NCI-H748 (cell line): ENCODE measurements around the gene C16orf89.
"Not testable (repeated sequence)": the region's sequence is repeated elsewhere in the genome, so short reads cannot be mapped to it uniquely, and the experiment has no call there.

ENCODE experiments used
- DNase-seq: peaks from one replicate; lab custom pipeline; 2025; ENCODE audit not compliant: unreplicated experiment; lab: John Stamatoyannopoulos, UW

C16orf89 gene

GRCh38 chr16:5065813-5066212 lies at the start of gene C16orf89:
C16orf89 (minus strand) TSS chr16:5065956; CDS start chr16:5065908, 48 bp downstream.
- DNase-seq: no peak

GRCh38 chr16:5110933-5111332 lies 45.2 kb upstream of the C16orf89 start:
- not testable (repeated sequence) for DNase-seq

- no peak for DNase-seq
Observed at GRCh38 chr16:5108505-5109158, 42.9 kb upstream of the C16orf89 start.

GRCh38 chr16:5105039-5105438 lies 39.3 kb upstream of the C16orf89 start:
- not testable (repeated sequence) for DNase-seq

- not testable (repeated sequence) for DNase-seq
Observed at GRCh38 chr16:5103296-5104032, 37.7 kb upstream of the C16orf89 start.

- not testable (repeated sequence) for DNase-seq
Observed at GRCh38 chr16:5099174-5099573, 33.4 kb upstream of the C16orf89 start.

GRCh38 chr16:5098221-5099159 lies 32.7 kb upstream of the C16orf89 start:
- peak; percentile 58 for DNase-seq

- DNase-seq: peak; percentile 96
Observed at GRCh38 chr16:5097470-5098220, 31.9 kb upstream of the C16orf89 start, which contains the start of gene EEF2KMT. EEF2KMT (minus strand) TSS chr16:5097795; CDS start chr16:5097739, 56 bp downstream.

- DNase-seq: peak; percentile 21
Observed at GRCh38 chr16:5097061-5097469, 31.3 kb upstream of the C16orf89 start.

GRCh38 chr16:5096437-5097060 lies 30.8 kb upstream of the C16orf89 start:
- not testable (repeated sequence) for DNase-seq

- DNase-seq: not testable (repeated sequence)
Observed at GRCh38 chr16:5095145-5095830, 29.5 kb upstream of the C16orf89 start.

GRCh38 chr16:5093746-5094145 lies 28.0 kb upstream of the C16orf89 start:
- not testable (repeated sequence) for DNase-seq

GRCh38 chr16:5093081-5093480 lies 27.3 kb upstream of the C16orf89 start:
- not testable (repeated sequence) for DNase-seq

GRCh38 chr16:5090592-5090991 lies 24.8 kb upstream of the C16orf89 start:
- not testable (repeated sequence) for DNase-seq

- DNase-seq: not testable (repeated sequence)
Observed at GRCh38 chr16:5089911-5090555, 24.3 kb upstream of the C16orf89 start.

GRCh38 chr16:5088936-5089335 lies 23.2 kb upstream of the C16orf89 start:
- DNase-seq: not testable (repeated sequence)

- not testable (repeated sequence) for DNase-seq
Observed at GRCh38 chr16:5088086-5088790, 22.5 kb upstream of the C16orf89 start.

- not testable (repeated sequence) for DNase-seq
Observed at GRCh38 chr16:5085716-5086115, 20.0 kb upstream of the C16orf89 start.
